ENCODE measurements around the gene PCDHGA2.
"Not testable (repeated sequence)": the region's sequence is repeated elsewhere in the genome, so short reads cannot be mapped to it uniquely, and the experiment has no call there.

The PCDHGA2 gene

DNA sequence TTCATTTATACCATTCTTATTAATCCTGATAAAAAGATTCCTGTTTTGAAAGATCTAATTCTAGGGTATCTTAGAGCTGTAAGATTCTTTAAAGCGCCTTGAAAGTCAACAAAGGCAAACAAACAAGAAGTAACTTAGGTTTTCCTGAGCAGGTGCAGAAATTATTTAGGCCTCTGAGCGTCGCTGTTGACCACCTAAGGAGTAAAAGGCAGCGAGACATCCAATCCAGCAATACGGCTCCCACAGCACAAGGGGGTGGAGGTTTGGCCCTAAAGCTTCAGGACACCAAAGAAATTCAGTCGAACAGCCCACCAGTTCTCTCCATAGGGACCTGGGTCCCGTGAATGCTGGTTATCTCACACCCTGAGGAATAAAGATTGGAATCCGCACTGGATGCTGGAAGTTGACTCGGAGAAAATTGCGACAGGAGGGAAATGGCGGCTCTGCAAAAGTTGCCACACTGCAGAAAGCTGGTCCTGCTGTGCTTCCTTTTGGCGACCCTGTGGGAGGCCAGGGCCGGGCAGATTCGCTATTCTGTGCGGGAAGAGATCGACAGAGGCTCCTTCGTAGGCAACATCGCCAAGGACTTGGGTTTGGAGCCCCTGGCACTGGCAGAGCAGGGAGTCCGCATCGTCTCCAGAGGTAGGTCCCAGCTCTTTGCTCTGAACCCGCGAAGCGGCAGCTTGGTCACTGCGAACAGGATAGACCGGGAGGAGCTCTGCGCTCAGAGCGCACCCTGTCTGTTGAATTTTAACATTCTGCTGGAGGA, at the start of gene PCDHGA2:
TSS of gene PCDHGA2 (plus strand) at position 223 of the 769 bp plus-strand sequence.
- peak; percentile 24 for DNase-seq

GRCh38 chr5:141298376-141298775, 40.2 kb upstream of the PCDHGA2 start:
- no peak for DNase-seq

DNA sequence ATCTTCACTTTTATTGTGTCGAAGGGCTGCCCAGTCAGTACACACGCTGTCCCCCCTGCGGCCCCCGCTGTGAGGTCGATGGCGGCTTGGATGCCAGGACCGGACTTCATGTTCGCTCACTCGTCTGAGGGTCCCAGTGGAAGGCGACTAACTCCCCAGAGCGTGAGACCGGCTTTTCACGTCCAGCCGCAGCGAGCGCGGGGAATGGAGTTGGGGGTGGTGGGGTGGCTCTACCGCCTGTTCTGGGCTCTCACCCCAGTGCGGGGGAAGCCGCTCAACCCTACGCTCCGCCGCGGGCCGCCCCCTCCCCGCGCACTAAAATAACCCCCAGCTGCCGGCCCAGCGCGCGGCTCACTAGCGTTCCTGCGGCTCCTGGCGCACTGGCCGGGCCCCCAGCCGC, 34.8 kb upstream of the PCDHGA2 start, which contains the start of gene SLC25A2:
TSS of gene SLC25A2 (minus strand) at position 294 of the 400 bp plus-strand sequence. CDS start at position 110, 184 bp downstream.
- DNase-seq = no peak

DNA sequence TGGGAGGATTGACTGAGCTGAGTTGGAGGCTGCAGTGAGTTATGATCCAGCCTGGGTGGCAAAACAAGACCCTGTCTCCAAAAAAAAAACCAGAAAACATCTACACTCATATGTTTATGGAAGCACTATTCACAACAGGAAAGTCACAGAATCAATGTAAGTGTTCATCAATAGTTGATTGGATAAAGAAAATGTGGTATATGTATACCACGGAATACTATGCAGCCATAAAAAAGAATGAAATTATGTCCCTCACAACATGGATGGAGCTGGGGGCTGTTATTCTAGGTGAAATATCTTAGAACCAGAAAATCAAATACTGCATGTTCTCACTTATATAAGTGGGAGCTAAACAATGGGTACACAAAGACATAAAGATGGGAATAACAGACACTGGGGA, 31.9 kb upstream of the PCDHGA2 start:
- DNase-seq = no peak

DNA sequence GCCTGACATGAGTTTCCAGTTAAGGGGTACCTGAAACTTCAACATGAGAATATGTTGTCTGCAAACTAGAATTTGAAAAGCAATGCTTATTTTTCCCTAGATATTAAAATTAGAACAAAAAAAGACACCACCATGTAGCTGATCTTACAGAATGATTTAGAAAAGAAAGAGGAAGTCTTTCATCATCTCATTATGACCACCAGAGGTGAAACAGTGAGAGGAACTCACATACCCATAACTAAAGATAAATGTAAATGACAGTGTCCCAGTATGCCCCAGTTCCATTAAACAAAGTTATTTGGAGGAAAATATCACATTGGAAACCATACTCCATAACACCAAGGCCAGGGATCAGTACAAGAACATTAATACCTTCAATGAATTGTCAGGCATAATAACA, 24.8 kb upstream of the PCDHGA2 start:
- DNase-seq = no peak

- DNase-seq = not testable (repeated sequence)
Measured at GRCh38 chr5:141316963-141317362, 21.6 kb upstream of the PCDHGA2 start.

- DNase-seq = no peak
Measured at GRCh38 chr5:141319202-141319601, 19.4 kb upstream of the PCDHGA2 start.

DNA sequence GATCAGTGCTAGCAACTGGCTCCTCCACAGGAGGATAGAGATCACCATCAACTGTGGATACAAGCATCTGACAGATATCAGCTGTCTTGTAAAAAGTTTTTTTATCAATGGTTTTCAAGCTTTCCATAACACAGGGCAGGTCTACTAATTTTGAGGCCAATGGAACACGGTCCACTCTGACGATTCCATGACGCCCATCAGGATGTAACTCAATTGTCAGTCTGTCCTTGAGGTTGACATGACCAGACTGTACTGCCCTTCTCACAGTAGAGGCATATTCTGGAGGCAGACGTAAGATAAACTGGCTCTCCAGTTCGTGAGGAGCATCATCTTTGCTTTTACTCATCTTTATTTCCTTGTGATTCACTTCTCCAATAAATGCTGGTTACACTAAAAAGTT, 18.9 kb upstream of the PCDHGA2 start:
- no peak for DNase-seq

DNA sequence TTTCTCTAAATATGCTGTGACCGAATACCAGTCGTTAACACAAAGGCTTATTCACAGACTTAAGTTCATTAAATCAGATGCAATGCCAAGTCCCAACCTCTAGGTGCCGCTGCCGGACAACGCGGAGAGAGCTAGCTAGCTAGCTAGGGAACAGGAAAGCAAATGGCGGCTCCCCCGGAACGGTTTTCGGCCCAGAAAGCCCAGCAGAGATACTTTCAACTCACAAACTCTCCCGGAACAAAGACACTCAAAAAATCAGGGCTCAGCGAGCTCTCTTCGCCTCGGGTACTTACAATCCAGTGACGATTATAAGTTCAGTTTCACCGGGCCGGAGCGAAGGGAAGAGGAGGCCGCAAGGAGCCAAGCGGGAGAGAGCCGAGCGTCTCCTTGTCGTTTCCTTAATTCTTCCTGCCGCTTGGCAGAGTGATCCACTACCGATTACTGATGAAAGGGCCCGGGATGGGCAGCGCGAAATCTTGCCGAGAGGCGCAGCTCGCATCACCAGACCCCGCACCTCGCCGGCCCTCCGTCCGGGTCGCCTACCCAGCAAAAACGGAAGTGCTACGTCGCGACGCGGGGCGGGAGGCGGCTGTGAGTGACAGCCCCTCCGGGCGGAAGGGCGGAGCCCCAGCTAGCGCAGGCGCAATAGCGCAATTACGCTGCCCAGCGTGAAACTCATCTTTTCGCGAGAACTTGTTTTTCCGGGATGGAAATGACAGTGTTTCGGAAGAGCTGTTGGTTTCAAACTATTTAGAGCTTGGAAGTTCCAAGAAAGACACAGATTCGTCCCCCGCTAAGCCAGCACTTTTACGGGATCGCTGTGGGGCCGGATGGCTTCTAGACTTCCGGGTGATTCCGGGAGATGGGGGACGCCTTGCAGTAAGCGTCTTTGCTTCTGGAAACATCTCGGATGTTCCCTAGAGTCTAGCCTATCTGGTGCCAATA, 18.1 kb upstream of the PCDHGA2 start, which contains the start of gene TAF7:
TSS of gene TAF7 (minus strand) at position 560 of the 945 bp plus-strand sequence. CDS start 740 bp downstream, outside the sequence.
- DNase-seq = peak; percentile 93

DNA sequence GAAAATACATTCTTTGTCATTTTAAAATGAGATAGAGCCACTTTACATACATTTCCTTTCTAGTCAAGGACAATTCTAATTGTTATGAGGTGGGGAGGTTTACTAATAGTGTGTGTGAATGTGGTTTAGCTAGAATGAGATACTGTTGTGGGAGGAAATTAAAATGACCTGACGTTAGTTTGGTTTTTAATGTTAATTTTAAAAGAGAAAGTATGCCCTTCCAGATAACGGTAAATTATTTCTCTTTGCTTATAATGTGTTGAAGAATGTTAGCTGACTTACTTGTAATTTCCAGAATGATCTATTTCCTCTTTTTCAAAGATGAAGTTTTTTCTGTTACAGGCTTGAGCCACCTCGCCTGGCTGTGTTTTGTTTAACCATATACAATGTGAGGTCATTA, 16.3 kb upstream of the PCDHGA2 start:
- DNase-seq = no peak

GRCh38 chr5:141326088-141326854, 12.3 kb upstream of the PCDHGA2 start:
- peak; percentile 60 for DNase-seq

- DNase-seq = no peak
Measured at GRCh38 chr5:141328231-141328630, 10.3 kb upstream of the PCDHGA2 start.

DNA sequence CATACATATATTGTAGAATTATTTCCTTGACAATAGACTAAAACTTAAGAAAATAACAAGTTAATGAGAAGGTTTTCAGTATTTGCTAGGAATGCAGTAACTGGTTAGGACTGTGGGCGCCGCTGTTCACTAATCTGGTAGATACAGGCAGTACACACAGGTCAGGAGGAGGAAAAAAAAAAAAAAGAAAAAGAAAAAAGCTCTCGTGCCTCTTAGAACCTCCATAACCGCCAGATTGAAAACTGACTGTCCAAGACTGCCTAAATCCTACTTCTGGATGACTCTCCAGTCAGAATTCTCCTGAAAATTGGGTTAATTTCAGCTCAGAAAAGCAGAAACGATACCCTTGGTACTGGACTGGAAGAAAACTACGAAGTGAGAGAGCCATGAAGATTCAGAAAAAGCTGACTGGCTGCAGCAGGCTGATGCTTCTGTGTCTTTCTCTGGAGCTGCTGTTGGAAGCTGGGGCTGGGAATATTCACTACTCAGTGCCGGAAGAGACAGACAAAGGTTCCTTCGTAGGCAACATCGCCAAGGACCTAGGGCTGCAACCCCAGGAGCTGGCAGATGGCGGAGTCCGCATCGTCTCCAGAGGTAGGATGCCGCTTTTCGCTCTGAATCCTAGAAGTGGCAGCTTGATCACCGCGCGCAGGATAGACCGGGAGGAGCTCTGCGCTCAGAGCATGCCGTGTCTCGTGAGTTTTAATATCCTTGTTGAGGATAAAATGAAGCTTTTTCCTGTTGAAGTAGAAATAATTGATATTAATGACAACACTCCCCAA, 8.1 kb upstream of the PCDHGA2 start, which contains the start of gene PCDHGA1:
TSS of gene PCDHGA1 (plus strand) at position 216 of the 782 bp plus-strand sequence.
- DNase-seq = no peak

DNA sequence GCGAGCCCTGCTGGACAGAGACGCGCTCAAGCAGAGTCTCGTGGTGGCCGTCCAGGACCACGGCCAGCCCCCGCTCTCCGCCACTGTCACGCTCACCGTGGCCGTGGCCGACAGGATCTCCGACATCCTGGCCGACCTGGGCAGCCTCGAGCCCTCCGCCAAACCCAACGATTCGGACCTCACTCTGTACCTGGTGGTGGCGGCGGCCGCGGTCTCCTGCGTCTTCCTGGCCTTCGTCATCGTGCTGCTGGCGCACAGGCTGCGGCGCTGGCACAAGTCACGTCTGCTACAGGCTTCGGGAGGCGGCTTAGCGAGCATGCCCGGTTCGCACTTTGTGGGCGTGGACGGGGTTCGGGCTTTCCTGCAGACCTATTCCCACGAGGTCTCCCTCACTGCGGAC, 6.0 kb upstream of the PCDHGA2 start:
- DNase-seq = not testable (repeated sequence)

DNA sequence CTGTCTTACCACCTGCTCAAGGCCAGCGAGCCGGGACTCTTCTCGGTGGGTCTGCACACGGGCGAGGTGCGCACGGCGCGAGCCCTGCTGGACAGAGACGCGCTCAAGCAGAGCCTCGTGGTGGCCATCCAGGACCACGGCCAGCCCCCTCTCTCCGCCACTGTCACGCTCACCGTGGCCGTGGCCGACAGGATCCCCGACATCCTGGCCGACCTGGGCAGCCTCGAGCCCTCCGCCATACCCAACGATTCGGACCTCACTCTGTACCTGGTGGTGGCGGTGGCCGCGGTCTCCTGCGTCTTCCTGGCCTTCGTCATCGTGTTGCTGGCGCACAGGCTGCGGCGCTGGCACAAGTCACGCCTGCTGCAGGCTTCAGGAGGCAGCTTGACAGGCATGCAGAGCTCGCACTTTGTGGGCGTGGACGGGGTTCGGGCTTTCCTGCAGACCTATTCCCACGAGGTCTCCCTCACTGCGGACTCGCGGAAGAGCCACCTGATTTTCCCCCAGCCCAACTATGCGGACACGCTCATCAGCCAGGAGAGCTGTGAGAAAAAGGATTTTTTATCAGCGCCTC, 2.3 kb downstream of the PCDHGA2 start:
- DNase-seq = not testable (repeated sequence)

- no peak for DNase-seq
Measured at GRCh38 chr5:141342773-141343172, 4.2 kb downstream of the PCDHGA2 start.

DNA sequence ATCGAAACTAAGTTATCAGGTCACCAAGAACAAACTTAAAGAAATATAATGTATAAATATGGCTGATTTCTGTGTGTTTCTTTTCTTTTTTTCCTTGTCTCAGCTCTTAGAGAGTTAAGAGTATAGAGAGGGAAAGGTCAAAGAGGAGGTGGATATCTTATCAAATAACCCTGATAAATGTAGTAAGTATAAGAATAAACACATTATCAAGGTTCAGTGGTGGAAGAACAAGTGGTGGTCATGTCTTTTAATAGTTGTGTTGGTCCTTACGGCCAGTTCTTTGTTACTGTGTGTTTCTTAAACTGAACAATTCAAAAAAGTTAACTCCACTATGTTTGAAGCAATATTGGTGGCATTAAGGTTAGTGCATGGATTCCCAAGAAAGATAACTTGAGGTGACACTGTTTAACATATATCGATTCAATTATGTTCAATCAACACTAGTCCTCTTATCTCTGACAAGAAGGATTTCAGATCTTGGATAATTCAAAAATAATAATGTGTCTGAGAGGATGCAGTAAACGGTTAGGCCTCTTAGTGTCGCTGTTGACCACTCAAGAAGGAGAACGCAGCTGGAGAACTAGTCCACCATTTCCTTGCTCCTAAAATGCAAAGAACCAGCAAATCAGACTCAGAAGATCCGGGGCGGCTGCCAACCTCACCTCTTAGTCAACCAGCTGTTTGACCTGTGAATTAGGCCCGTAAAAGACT, 4.8 kb downstream of the PCDHGA2 start, which contains the start of gene PCDHGA3:
TSS of gene PCDHGA3 (plus strand) at position 588 of the 711 bp plus-strand sequence. CDS start 205 bp downstream, outside the sequence.
- no peak for DNase-seq

DNA sequence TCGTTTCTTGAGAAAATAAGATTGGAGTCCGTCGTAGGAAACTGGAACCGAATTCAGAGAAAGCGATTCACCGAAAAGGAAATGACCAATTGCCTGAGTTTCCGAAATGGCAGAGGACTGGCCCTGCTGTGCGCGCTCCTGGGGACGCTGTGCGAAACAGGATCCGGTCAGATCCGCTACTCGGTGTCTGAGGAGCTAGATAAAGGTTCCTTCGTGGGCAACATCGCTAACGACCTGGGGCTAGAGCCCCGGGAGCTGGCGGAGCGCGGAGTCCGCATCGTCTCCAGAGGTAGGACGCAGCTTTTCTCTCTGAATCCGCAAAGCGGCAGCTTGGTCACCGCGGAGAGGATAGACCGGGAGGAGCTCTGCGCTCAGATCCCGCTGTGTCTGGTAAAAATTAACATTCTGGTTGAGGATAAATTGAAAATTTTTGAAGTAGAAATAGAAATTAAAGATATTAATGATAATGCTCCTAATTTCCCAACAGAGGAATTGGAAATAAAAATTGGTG, 5.4 kb downstream of the PCDHGA2 start:
- no peak for DNase-seq

DNA sequence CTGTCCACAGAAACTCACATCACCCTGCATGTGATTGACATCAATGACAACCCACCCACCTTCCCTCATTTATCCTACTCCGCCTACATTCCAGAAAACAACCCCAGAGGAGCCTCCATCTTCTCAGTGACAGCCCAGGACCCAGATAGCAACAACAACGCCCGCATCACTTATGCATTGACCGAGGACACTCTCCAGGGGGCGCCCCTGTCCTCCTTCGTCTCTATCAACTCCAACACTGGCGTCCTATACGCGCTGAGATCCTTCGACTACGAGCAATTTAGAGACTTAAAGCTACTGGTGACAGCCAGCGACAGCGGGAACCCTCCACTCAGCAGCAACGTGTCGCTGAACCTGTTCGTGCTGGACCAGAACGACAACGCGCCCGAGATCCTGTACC, 6.8 kb downstream of the PCDHGA2 start:
- DNase-seq = no peak

DNA sequence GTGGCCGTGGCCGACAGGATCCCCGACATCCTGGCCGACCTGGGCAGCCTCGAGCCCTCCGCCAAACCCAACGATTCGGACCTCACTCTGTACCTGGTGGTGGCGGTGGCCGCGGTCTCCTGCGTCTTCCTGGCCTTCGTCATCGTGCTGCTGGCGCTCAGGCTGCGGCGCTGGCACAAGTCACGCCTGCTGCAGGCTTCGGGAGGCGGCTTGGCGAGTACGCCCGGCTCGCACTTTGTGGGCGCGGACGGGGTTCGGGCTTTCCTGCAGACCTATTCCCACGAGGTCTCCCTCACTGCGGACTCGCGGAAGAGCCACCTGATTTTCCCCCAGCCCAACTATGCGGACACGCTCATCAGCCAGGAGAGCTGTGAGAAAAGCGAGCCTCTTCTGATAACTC, 7.5 kb downstream of the PCDHGA2 start:
- DNase-seq = not testable (repeated sequence)
